Omental fat pad (tissue), 4 donors: ENCODE data around the gene CIAO3. TPM values are rescaled to one million over a fixed set of nuclear protein-coding genes. Genes with fewer than 3 reads are reported as not detected.

ENCODE experiments used
- ATAC-seq: fragments of 150-250 bp; one replicate; pipeline ENCODE4 v1.9.1; 2016; ENCODE audit warnings: mild to moderate bottlenecking, moderate library complexity; ENCODE audit not compliant: low FRiP score
- DNase-seq: peaks from one replicate; pipeline ENCODE4 v3.0.0-alpha.2; 2019; ENCODE audit warnings: low spot score
- CTCF ChIP-seq, 3 donors: fragments of 450-650 bp; IDR thresholded peaks; one replicate each; pipeline ENCODE4 v1.5.1; 2016 to 2017; ENCODE audit warnings: antibody characterized with exemption in 3 of 3, mild to moderate bottlenecking in 3 of 3, moderate library complexity in 2 of 3
- total RNA-seq, 4 donors: library from RNA; depleted of rRNA; stranded (reverse); fragments of >200 nt; gene quantifications; one replicate each; pipeline ENCODE4 v1.1.0, GENCODE V29; 2016

The CIAO3 gene
- total RNA-seq, 4 donors from 2014 or later = 17.6 to 26.8 (median 22.1) TPM

- no peak for ATAC-seq
- TF ChIP-seq CTCF (IDR thresholded peaks at IDR 0.05) = no peak
- no peak for DNase-seq
Measured at GRCh38 chr16:764184-764750, 23.5 kb upstream of the CIAO3 start.

- ATAC-seq (no peak), DNase-seq (no peak)
- no peak for TF ChIP-seq CTCF (IDR thresholded peaks at IDR 0.05)
Measured at GRCh38 chr16:763369-764183, 22.8 kb upstream of the CIAO3 start.

GRCh38 chr16:762595-763268 is 21.9 kb upstream of the CIAO3 start:
- no peak for ATAC-seq
- no peak for TF ChIP-seq CTCF (IDR thresholded peaks at IDR 0.05)
- DNase-seq = no peak

GRCh38 chr16:761625-762513 is 21.1 kb upstream of the CIAO3 start:
- DNase-seq (no peak), ATAC-seq (no peak)
- TF ChIP-seq CTCF (IDR thresholded peaks at IDR 0.05) = no peak

- DNase-seq = peak; percentile 38
- peak; percentile 79 for ATAC-seq
- TF ChIP-seq CTCF (IDR thresholded peaks at IDR 0.05) = no peak
Measured at GRCh38 chr16:760545-761343, 19.9 kb upstream of the CIAO3 start, which contains the start of gene MSLN. Gene MSLN, plus strand, starts transcription at chr16:760734. Its CDS starts 1,947 bp downstream, at chr16:762681.

GRCh38 chr16:760065-760464 is 19.3 kb upstream of the CIAO3 start:
- no peak for DNase-seq
- peak; percentile 23 for ATAC-seq
- TF ChIP-seq CTCF (IDR thresholded peaks at IDR 0.05) = no peak
